CD4-positive, alpha-beta T cell treated with Interleukin-21 for 1 hour (primary cell): ENCODE data around the gene DPYSL4.

ENCODE experiments used
- DNase-seq: peaks from one replicate; pipeline ENCODE4 v3.0.0-alpha.2; 2020

The DPYSL4 gene

DNA sequence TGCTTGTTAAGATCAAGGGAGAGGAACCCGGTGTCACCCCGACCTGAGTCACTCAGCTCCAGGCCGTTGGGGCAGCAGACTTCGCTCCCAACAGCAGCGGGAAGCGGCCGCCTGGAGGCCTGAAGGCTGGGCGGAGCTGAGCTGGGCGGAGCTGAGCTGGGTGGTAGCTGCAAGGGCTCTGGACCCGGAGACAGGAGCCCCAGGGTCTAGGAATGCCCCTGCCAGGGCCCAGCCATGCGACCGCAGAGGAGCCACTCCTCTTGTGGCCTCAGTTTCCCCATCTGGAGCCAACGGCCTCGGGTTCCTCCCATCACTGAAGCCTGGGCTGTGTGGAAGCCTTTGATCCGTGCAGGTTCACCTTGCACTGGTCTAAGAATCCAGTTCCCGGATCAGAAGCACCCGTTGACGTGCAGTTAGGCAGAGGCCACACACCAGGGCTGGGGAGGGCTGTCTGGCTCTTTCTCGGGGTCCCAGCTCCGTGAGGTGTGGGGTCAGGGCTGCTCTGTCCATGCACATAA is 21.9 kb upstream of the DPYSL4 start:
- DNase-seq, result no peak

- DNase-seq, result no peak
Measured at GRCh38 chr10:132165416-132165980, 21.2 kb upstream of the DPYSL4 start.

DNA sequence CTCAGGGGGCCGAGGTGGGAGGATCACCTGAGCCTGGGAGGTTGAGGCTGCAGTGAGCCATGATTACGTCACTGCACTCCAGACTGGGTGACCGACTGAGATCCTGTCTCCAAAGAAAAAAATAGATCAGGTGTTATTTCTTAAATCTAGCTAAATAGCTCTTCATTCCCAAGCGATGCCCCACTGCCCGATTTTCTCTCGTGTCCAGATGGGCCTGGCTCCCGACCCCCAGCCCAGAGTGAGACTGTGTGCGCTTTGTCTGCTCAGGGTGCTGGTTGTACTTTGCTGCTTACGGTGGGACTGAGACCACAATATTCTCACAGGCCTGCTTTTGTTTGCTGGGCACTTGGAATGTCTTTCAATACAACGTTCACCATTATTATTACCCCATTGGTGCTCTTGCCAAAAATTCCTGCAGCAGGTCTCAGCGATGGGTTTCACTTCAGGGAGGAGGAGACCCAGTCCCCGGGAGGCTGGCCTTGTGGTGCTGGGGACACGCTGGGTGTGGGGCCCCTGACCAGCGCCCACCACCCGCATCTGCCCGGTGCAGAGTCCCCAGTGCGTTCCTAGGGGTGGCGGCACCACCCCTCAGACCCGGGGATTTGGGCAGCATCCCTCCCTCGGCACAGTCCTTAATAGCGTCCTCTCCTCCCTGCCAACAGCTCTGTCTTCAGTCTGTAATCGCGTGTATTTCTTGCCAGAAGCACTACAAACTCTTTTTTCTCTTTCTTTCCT is 20.4 kb upstream of the DPYSL4 start:
- DNase-seq, result no peak

DNA sequence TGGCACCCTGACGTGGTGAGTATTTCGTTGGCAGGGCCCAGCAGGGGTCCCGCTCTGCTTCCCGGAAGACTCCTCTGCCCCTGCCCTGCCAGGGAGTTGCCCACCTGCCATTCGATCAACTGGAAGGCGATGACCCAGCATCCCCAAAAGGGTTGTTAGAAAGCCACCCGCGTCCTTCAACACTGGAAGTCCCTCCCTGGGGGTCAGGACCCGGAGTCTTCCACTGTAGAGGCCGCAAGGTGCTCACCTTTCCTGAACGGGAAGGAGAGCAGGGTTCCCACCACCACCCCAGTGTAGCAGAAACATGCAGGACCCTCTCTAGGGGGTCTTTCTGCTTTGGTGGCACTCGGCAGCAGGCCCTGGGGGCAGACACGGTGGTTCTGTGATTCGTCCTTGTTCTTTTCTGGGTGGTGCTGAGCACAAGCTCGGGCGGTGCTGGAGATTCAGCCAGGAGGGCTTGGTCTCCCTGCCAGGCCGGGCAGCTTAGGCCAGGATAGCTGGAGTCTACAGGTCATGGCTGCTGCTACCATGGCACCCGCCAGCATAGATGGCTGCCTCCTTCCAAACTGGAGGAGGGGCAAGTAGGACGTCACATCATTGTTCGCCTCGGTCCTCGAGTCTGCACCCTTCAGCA is 19.6 kb upstream of the DPYSL4 start:
- no peak for DNase-seq

DNA sequence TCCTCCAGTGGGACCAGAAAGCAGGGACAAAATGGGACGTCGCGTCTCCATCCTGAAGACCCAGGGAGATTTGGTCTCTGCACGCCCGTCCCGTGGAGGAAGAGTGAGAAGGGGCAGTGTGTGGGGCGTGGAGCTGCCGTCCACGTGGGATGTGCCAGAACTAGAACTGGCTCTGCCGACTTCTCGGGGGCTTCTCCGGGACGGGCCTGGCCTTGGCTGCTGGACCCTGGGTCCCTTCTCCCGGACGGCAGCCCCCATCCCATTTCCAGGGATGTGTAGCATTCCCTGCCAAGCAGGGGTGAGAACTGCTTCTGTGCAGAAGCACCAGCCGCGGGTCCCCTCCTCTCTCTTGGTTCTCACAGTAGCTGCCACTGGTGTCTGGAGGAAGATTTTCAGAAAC is 18.8 kb upstream of the DPYSL4 start:
- DNase-seq, result no peak

- DNase-seq, result no peak
Measured at GRCh38 chr10:132168571-132169030, 18.1 kb upstream of the DPYSL4 start.

DNA sequence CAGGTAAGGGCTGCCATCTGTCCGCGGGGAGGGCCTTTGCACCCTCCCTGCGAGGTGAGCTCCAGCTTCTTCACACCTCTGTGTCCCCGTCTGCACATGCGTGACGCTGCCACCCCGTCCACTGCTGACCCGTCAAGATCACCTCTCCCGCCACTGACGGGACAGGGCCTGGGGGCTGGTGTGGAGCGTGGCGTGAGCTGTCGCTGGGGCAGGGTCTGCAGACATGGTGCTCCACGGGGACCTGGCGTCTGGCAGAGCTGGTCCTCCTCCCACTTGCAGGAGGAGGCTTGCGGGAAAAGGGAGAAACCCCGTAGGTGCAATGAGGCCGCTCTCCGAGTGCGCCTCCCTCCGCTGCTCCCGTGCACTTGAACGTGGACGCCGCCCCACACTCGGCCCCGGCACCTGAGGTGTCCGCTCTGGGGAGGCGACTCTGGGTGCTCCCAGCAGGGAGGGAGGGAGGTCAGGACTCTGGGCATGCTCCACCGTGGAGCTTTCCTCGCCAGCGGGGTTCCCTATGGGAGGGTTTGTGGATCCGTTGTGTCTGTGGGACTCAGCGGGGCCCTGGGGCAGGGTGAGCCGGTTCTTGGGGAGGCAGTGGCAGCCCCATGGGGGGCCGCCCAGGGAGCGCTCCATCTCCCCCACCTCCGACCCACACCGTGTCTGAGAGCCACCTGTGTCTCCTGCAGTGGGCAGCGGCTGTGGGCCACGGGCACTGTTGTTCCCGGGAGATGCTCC is 17.6 kb upstream of the DPYSL4 start:
- no peak for DNase-seq

- DNase-seq, result no peak
Measured at GRCh38 chr10:132169766-132170560, 16.8 kb upstream of the DPYSL4 start.

DNA sequence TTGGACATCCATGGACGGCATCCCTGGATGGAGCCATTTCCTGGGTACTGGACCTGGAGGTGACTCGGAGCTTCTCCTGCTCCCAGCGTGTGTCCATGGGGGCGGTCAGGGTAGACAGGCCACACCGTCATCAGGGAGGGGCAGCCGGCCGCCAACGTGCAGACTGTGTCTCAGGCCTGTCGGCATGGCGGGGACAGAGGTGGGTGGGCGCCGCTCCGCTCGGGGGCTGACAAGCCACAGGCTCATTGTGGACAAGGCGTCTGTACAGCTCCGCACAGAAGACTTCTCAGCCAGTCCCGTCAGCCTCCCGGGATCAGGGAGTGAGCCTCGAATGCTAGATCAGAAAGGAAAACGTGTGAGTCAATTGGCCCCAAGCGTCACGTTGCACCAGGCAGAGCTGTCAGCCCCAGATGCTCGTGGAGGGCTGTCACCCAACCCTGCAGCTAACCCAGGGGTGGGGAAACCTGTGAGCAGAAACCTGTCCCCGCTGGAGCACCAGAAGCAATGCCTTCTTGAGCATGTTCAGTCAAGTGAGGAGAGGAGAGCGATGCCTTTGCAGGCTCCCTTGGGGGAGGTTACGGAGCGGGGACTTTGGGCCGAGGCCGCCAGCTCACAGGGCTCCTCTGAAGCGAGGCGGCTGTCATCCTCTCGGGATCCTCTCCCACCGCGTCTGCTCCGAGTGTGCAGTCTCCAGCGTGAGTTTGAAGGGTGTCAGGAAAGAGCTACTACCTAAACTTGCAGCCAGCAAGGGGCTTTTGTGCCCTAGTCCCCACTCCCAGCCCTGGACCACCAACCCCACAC is 16.0 kb upstream of the DPYSL4 start:
- no peak for DNase-seq

- DNase-seq, result no peak
Measured at GRCh38 chr10:132172091-132173066, 14.4 kb upstream of the DPYSL4 start.

GRCh38 chr10:132173185-132173584 is 13.6 kb upstream of the DPYSL4 start:
- no peak for DNase-seq

- DNase-seq, result no peak
Measured at GRCh38 chr10:132174237-132174636, 12.5 kb upstream of the DPYSL4 start.

DNA sequence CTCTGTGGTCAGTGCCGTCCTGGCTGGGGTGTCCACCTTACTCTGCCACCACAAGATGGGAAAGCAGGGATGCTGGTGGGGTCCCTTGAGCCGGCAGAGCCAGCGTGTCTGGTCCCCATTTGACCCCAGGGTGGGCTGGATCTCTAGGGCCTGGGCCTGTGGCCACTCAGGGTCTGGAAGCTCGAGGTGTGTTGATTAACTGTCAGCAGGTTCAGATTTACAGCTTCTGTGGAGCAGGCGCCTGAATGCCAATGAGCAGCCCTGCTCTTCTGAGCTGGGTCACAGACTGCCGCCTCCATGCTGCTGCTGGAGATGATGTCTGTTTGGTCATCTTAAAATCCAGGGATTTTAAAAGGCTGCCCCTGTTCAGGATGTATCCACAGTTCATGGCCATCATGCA is 11.3 kb upstream of the DPYSL4 start:
- DNase-seq, result no peak

GRCh38 chr10:132175907-132176581 is 10.7 kb upstream of the DPYSL4 start:
- DNase-seq, result no peak

DNA sequence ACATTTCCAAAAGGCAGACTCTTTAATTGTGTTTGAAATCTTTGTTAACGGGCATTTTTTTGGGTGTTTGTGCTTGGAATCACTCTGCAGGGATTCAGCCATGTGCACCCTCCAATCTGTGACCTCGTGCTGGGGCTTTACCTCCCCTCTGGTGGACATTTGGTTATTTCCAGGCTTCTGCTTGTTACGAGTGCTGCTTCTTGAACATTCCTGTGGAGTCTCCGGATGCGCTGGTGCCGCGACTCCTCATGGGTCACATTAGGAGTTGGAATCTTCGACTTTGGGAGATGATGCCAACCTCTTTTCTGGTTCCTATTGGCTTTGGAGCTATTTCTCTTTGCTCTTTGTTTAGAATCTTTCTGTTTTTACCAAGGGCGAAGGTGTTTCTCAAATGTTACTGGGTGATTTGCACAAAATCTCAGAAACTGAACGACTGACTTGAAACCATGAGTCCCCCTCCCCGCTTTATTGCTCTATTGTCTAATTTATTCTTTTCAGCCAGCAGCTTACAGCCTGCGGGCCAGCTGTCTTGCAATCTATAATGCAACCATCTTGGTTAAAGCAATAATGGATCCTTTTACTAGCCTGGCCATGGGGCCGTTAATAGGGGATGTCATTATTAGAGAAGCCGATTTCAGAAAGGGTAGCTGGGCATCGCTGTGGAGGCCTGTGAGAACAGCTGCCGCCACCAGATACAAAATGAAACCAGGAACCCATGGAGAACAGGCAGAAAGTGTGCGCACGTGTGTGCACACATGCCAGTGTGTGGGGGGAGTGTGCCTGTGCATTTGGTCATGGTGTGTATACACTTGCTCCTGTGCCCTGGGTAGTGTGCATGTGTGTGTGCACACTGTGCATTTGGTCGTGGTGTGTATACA is 9.9 kb upstream of the DPYSL4 start:
- no peak for DNase-seq

- no peak for DNase-seq
Measured at GRCh38 chr10:132178046-132178445, 8.7 kb upstream of the DPYSL4 start.

GRCh38 chr10:132178672-132179545 is 7.8 kb upstream of the DPYSL4 start:
- DNase-seq, result no peak
